Measurements from ENCODE around the gene HMGCL. TPM values are rescaled to one million over a fixed set of nuclear protein-coding genes. Genes with fewer than 3 reads are reported as not detected.
A peak's percentile ranks its signal among the peaks of the same experiment; 100 is the strongest.

Gene HMGCL
- total and polyA plus RNA-seq, 2 of the 13 experiments (the other 11 are each of a cell fraction or from before 2014, with no cell fraction given): 21.3 to 41.4 TPM

DNA sequence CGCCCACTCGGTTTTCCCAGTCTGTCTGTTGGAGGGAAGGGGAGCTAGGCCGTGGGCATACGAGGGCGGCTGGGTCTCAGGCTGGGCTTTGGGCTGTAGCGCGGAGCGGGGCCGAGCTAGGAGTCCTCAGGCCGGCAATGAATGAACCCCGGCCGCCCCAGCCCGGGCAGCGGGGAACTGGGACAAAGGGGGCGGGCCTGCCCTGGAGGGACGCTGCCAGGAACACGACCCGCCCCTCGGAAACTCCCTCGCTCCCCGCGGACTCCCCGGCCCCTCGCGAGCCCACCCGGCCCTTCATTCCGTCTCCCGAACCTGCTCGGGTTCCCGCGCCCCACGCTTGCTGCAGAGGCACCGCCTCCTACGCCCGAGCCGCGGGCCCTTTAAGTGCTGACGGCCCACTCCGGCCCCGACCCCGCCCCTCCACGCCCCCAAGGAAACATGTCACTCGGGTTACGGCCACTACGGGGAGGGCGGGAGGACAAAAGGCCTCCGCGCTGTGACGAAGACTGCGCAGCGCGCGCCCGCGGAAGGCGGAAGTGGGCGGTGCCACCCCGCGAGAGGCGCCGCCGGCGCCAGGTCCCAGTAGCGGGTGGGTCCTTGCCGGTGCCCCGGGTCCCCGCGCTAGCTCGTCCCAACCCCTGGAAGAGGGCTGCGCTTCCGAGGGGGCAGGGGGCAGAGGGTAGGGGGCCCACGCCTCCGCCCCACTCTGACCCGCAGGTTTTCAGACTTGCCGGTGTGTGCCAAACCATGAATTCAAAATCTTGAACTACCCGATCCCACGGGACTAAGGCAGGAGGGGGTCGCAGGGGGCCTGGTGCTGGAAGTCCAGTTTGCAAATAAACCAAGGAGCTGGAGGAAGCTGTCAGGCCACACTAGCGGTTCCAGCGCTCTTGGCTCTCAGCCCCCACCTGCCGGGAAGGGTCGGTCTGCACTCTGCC, 24.6 kb downstream of the HMGCL start, which contains the start of gene GALE (continued):
- no peak; the same call in 1 of the 2 replicates for TF ChIP-seq ZNF879 (CRISPR knock-in tag; IDR thresholded peaks at IDR 0.05)
- peak; percentile 57 for TF ChIP-seq MED8 (CRISPR knock-in tag; IDR thresholded peaks at IDR 0.05; ENCODE audit: insufficient replicate concordance)
- no peak for TF ChIP-seq HMGA1 (CRISPR knock-in tag; conservative IDR thresholded peaks at IDR 0.05)
- TF ChIP-seq MTF1 (CRISPR knock-in tag; IDR thresholded peaks at IDR 0.05): no peak; the same call in 1 of the 2 replicates
- TF ChIP-seq ZNF678 (CRISPR knock-in tag; IDR thresholded peaks at IDR 0.05): peak; percentile 92; the same call in 1 of the 2 replicates
- TF ChIP-seq FOXP1 (IDR thresholded peaks at IDR 0.05): no peak
- no peak; the same call in 1 of the 2 replicates for TF ChIP-seq FOXP1 (CRISPR knock-in tag; IDR thresholded peaks at IDR 0.05)
- peak; percentile 60; the same call in 1 of the 2 replicates for TF ChIP-seq RAD21 (CRISPR knock-in tag; IDR thresholded peaks at IDR 0.05)
- no peak for TF ChIP-seq ZSCAN30 (CRISPR knock-in tag; IDR thresholded peaks at IDR 0.05)
- TF ChIP-seq, protein P1, sequence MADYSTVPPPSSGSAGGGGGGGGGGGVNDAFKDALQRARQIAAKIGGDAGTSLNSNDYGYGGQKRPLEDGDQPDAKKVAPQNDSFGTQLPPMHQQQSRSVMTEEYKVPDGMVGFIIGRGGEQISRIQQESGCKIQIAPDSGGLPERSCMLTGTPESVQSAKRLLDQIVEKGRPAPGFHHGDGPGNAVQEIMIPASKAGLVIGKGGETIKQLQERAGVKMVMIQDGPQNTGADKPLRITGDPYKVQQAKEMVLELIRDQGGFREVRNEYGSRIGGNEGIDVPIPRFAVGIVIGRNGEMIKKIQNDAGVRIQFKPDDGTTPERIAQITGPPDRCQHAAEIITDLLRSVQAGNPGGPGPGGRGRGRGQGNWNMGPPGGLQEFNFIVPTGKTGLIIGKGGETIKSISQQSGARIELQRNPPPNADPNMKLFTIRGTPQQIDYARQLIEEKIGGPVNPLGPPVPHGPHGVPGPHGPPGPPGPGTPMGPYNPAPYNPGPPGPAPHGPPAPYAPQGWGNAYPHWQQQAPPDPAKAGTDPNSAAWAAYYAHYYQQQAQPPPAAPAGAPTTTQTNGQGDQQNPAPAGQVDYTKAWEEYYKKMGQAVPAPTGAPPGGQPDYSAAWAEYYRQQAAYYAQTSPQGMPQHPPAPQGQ (CRISPR knock-in tag; IDR thresholded peaks at IDR 0.05; ENCODE audit: borderline replicate concordance): no peak
- TF ChIP-seq ZNF557 (CRISPR knock-in tag; IDR thresholded peaks at IDR 0.05): no peak
- peak; percentile 36; the same call in 1 of the 2 replicates for TF ChIP-seq ZNF891 (CRISPR knock-in tag; IDR thresholded peaks at IDR 0.05)
- peak; percentile 64 for TF ChIP-seq ZFY (CRISPR knock-in tag; IDR thresholded peaks at IDR 0.05)
- TF ChIP-seq, protein P2, sequence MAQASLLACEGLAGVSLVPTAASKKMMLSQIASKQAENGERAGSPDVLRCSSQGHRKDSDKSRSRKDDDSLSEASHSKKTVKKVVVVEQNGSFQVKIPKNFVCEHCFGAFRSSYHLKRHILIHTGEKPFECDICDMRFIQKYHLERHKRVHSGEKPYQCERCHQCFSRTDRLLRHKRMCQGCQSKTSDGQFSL (CRISPR knock-in tag; IDR thresholded peaks at IDR 0.05): 0 out of 2 replicates have a peak, but pooled peaks have one; percentile 19
- TF ChIP-seq, protein P3, sequence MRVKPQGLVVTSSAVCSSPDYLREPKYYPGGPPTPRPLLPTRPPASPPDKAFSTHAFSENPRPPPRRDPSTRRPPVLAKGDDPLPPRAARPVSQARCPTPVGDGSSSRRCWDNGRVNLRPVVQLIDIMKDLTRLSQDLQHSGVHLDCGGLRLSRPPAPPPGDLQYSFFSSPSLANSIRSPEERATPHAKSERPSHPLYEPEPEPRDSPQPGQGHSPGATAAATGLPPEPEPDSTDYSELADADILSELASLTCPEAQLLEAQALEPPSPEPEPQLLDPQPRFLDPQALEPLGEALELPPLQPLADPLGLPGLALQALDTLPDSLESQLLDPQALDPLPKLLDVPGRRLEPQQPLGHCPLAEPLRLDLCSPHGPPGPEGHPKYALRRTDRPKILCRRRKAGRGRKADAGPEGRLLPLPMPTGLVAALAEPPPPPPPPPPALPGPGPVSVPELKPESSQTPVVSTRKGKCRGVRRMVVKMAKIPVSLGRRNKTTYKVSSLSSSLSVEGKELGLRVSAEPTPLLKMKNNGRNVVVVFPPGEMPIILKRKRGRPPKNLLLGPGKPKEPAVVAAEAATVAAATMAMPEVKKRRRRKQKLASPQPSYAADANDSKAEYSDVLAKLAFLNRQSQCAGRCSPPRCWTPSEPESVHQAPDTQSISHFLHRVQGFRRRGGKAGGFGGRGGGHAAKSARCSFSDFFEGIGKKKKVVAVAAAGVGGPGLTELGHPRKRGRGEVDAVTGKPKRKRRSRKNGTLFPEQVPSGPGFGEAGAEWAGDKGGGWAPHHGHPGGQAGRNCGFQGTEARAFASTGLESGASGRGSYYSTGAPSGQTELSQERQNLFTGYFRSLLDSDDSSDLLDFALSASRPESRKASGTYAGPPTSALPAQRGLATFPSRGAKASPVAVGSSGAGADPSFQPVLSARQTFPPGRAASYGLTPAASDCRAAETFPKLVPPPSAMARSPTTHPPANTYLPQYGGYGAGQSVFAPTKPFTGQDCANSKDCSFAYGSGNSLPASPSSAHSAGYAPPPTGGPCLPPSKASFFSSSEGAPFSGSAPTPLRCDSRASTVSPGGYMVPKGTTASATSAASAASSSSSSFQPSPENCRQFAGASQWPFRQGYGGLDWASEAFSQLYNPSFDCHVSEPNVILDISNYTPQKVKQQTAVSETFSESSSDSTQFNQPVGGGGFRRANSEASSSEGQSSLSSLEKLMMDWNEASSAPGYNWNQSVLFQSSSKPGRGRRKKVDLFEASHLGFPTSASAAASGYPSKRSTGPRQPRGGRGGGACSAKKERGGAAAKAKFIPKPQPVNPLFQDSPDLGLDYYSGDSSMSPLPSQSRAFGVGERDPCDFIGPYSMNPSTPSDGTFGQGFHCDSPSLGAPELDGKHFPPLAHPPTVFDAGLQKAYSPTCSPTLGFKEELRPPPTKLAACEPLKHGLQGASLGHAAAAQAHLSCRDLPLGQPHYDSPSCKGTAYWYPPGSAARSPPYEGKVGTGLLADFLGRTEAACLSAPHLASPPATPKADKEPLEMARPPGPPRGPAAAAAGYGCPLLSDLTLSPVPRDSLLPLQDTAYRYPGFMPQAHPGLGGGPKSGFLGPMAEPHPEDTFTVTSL (CRISPR knock-in tag; IDR thresholded peaks at IDR 0.05; ENCODE audit: borderline replicate concordance): no peak; the same call in 1 of the 2 replicates
- TF ChIP-seq MZF1 (CRISPR knock-in tag; IDR thresholded peaks at IDR 0.05; ENCODE audit: borderline replicate concordance): no peak
- no peak for TF ChIP-seq ZBTB7B (CRISPR knock-in tag; IDR thresholded peaks at IDR 0.05)
- TF ChIP-seq ZNF777 (CRISPR knock-in tag; IDR thresholded peaks at IDR 0.05): no peak; the same call in none of the 2 replicates
- TF ChIP-seq, protein P4, sequence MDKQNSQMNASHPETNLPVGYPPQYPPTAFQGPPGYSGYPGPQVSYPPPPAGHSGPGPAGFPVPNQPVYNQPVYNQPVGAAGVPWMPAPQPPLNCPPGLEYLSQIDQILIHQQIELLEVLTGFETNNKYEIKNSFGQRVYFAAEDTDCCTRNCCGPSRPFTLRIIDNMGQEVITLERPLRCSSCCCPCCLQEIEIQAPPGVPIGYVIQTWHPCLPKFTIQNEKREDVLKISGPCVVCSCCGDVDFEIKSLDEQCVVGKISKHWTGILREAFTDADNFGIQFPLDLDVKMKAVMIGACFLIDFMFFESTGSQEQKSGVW (CRISPR knock-in tag; IDR thresholded peaks at IDR 0.05; ENCODE audit: borderline replicate concordance): no peak
- TF ChIP-seq DPF2 (CRISPR knock-in tag; IDR thresholded peaks at IDR 0.05; ENCODE audit: borderline replicate concordance, low read depth): no peak
- no peak for TF ChIP-seq ZNF292 (CRISPR knock-in tag; IDR thresholded peaks at IDR 0.05; ENCODE audit: borderline replicate concordance, low read depth)
